ENCODE measurements around the gene C18orf32. TPM values are rescaled to one million over a fixed set of nuclear protein-coding genes. Genes with fewer than 3 reads are reported as not detected.
"Not testable (repeated sequence)": the region's sequence is repeated elsewhere in the genome, so short reads cannot be mapped to it uniquely, and the experiment has no call there.

Gene C18orf32
- total RNA-seq, 1 donor from 2014 or later, result 31.6 TPM

DNA sequence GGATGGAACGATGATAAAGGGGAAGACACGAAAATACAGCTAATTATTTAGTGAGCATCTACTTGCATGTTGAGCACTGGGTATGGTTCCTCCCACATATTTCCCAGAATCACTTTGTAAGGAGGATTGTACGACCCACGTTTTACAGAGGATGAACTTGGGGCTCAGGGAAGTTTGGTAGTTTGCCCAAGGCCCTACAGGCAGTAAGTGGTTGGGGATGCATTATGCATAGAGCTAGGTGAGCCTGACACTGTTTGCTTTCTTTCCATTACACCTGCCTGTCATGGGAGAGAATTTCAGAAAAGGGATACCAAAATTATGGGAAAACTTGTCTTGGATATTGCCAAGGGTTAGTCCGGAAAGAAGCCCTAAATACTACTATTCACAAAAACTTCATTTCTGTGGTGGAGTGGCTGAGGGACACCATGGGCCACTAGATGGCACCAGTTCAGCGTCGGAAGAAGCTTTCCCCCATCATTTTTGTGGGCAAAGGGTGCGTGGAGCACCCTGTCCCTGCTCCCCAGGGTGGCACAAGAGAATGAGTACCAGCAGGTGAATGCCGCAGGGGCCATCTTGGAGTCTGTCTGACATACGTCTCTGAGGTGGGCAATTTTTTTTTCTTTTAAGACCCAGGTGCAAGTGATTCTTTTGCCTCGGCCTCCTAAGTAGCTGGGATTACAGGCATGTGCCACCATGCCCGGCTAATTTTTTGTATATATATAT is 23.5 kb upstream of the C18orf32 start:
- Mint-ChIP-seq H3K27ac (no peak overlapping the region), H3K27me3 (ENCODE audit: low read depth) (peaks cover 3% of the 10 kb centered on the region), H3K9me3 (no peaks in the 10 kb centered on the region), H3K36me3 (no peaks in the 10 kb centered on the region), H3K4me1 (no peaks in the 10 kb centered on the region), H3K4me3 (no peak overlapping the region)
- TF ChIP-seq, protein P1, sequence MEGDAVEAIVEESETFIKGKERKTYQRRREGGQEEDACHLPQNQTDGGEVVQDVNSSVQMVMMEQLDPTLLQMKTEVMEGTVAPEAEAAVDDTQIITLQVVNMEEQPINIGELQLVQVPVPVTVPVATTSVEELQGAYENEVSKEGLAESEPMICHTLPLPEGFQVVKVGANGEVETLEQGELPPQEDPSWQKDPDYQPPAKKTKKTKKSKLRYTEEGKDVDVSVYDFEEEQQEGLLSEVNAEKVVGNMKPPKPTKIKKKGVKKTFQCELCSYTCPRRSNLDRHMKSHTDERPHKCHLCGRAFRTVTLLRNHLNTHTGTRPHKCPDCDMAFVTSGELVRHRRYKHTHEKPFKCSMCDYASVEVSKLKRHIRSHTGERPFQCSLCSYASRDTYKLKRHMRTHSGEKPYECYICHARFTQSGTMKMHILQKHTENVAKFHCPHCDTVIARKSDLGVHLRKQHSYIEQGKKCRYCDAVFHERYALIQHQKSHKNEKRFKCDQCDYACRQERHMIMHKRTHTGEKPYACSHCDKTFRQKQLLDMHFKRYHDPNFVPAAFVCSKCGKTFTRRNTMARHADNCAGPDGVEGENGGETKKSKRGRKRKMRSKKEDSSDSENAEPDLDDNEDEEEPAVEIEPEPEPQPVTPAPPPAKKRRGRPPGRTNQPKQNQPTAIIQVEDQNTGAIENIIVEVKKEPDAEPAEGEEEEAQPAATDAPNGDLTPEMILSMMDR (IDR thresholded peaks at IDR 0.05; ENCODE audit: unreplicated experiment), result peak; percentile 62
- peak in 1 of 2 experiments; percentile 53 for DNase-seq (ENCODE audit: low spot score in 2 of 2, unreplicated experiment in 2 of 2)

DNA sequence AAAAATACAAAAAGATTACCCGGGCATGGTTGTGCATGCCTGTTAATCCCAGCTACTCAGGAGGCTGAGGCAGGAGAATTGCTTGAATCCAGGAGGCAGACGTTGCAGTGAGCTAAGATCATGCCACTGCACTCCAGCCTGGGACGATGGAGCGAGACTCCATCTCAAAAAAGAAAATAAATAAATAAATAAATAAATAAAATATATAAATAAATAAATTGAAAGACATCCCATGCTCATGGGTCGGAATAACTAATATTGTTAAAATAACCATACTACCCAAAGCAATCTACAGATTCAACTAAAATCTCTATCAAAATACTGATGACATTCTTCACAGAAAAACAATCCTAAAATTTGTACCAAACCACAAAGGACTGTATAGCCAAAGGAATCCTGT is 19.4 kb upstream of the C18orf32 start:
- not testable (repeated sequence) for H3K9me3 Mint-ChIP-seq; H3K4me1 Mint-ChIP-seq; H3K27me3 Mint-ChIP-seq (ENCODE audit: low read depth); H3K27ac Mint-ChIP-seq; H3K36me3 Mint-ChIP-seq; H3K4me3 Mint-ChIP-seq; DNase-seq (ENCODE audit: low spot score in 2 of 2, unreplicated experiment in 2 of 2)

DNA sequence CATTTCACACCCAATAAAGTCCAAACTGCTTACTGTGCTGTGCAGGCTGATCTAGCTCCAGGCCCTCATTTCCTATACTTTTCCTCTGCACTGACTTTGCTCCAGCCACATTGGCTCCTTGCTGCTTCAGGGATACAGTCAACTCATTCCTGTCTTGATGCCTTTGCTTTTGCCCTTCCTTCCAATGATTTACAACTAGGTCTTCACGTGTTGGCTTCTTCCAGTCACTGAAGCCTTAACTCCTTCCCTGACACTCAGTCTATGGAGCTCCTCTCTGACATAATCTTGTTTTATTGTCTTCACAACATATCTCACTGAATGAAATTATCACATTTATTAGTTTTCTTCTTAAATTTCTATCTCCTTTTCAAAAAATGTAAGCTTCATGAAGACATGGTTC is 16.9 kb upstream of the C18orf32 start:
- H3K4me1 Mint-ChIP-seq, result peaks cover 10% of the 10 kb centered on the region
- no peak overlapping the region for H3K4me3 Mint-ChIP-seq
- DNase-seq (ENCODE audit: low spot score in 2 of 2, unreplicated experiment in 2 of 2), result no peak
- H3K27ac Mint-ChIP-seq, result no peak overlapping the region
- no peaks in the 10 kb centered on the region for H3K36me3 Mint-ChIP-seq
- no peaks in the 10 kb centered on the region for H3K9me3 Mint-ChIP-seq
- TF ChIP-seq, protein P1 (IDR thresholded peaks at IDR 0.05; ENCODE audit: unreplicated experiment), result no peak
- H3K27me3 Mint-ChIP-seq (ENCODE audit: low read depth), result no peaks in the 10 kb centered on the region

GRCh38 chr18:49500201-49500921 is 13.3 kb upstream of the C18orf32 start:
- DNase-seq (ENCODE audit: low spot score in 2 of 2, unreplicated experiment in 2 of 2), result no peak
- TF ChIP-seq, protein P1 (IDR thresholded peaks at IDR 0.05; ENCODE audit: unreplicated experiment), result no peak
- Mint-ChIP-seq H3K9me3 (no peaks in the 10 kb centered on the region), H3K4me1 (peaks cover 10% of the 10 kb centered on the region), H3K27me3 (ENCODE audit: low read depth) (no peaks in the 10 kb centered on the region), H3K36me3 (no peaks in the 10 kb centered on the region), H3K27ac (no peak overlapping the region), H3K4me3 (no peak overlapping the region)

- H3K4me3 Mint-ChIP-seq, result no peak overlapping the region
- no peak overlapping the region for H3K27ac Mint-ChIP-seq
- TF ChIP-seq, protein P1 (IDR thresholded peaks at IDR 0.05; ENCODE audit: unreplicated experiment), result no peak
- peaks cover 20% of the 10 kb centered on the region for H3K4me1 Mint-ChIP-seq
- H3K36me3 Mint-ChIP-seq, result no peaks in the 10 kb centered on the region
- H3K9me3 Mint-ChIP-seq, result no peaks in the 10 kb centered on the region
- no peak for DNase-seq (ENCODE audit: low spot score in 2 of 2, unreplicated experiment in 2 of 2)
- H3K27me3 Mint-ChIP-seq (ENCODE audit: low read depth), result no peaks in the 10 kb centered on the region
Observed at GRCh38 chr18:49499046-49499637, 12.1 kb upstream of the C18orf32 start.

GRCh38 chr18:49495480-49495879 is 8.4 kb upstream of the C18orf32 start:
- peaks cover 5% of the 10 kb centered on the region for H3K36me3 Mint-ChIP-seq
- peaks cover 40% of the 10 kb centered on the region for H3K4me1 Mint-ChIP-seq
- H3K4me3 Mint-ChIP-seq, result no peak overlapping the region
- TF ChIP-seq, protein P1 (IDR thresholded peaks at IDR 0.05; ENCODE audit: unreplicated experiment), result no peak
- peak overlapping the region; percentile 63 for H3K27ac Mint-ChIP-seq
- H3K9me3 Mint-ChIP-seq, result no peaks in the 10 kb centered on the region
- no peaks in the 10 kb centered on the region for H3K27me3 Mint-ChIP-seq (ENCODE audit: low read depth)
- no peak for DNase-seq (ENCODE audit: low spot score in 2 of 2, unreplicated experiment in 2 of 2)
